H9 (cell line): Measurements from ENCODE around the gene SFMBT1. TPM values are rescaled to one million over a fixed set of nuclear protein-coding genes. Genes with fewer than 3 reads are reported as not detected.

Experiments
- DNase-seq: peaks from one replicate; pipeline ENCODE4 v3.0.0-alpha.2; 2017
- H2AFZ ChIP-seq: one replicate; pipeline ENCODE4 v1.6.1; 2013; ENCODE audit warnings: mild to moderate bottlenecking, low read length, control low read depth, moderate library complexity
- H2AK5ac ChIP-seq: 2 replicates; pipeline ENCODE4 v1.6.1; 2013; ENCODE audit warnings: low read length, control low read depth, mixed read lengths; ENCODE audit not compliant: insufficient read length
- H2BK120ac ChIP-seq: one replicate; pipeline ENCODE4 v1.6.1; 2013; ENCODE audit warnings: low read depth, mild to moderate bottlenecking, low read length, control low read depth, inconsistent platforms; ENCODE audit not compliant: poor library complexity, severe bottlenecking
- H2BK12ac ChIP-seq: 2 replicates; pipeline ENCODE4 v1.6.1; 2013; ENCODE audit warnings: low read length, control low read depth, mixed read lengths, low read depth; ENCODE audit not compliant: insufficient read length
- H2BK15ac ChIP-seq: 2 replicates; pipeline ENCODE4 v1.6.1; 2013; ENCODE audit warnings: low read depth, low read length, control low read depth
- H2BK20ac ChIP-seq: one replicate; pipeline ENCODE4 v1.6.1; 2013; ENCODE audit warnings: low read depth, mild to moderate bottlenecking, low read length, control low read depth, inconsistent platforms; ENCODE audit not compliant: poor library complexity, severe bottlenecking
- H2BK5ac ChIP-seq: 2 replicates; pipeline ENCODE4 v1.6.1; 2013; ENCODE audit warnings: low read length, control low read depth, mixed read lengths; ENCODE audit not compliant: insufficient read length
- H3K14ac ChIP-seq: 2 replicates; pipeline ENCODE4 v1.6.1; 2013; ENCODE audit warnings: low read length, control low read depth; ENCODE audit not compliant: insufficient read depth
- H3K18ac ChIP-seq: 2 replicates; pipeline ENCODE4 v1.6.1; 2013; ENCODE audit warnings: low read depth, mild to moderate bottlenecking, mixed read lengths, low read length, control low read depth; ENCODE audit not compliant: insufficient read length
- H3K23ac ChIP-seq: 2 replicates; pipeline ENCODE4 v1.6.1; 2013; ENCODE audit warnings: low read length, control low read depth, mixed read lengths, low read depth; ENCODE audit not compliant: insufficient read length
- H3K23me2 ChIP-seq: 2 replicates; pipeline ENCODE4 v1.6.1; 2013; ENCODE audit warnings: low read depth, mild to moderate bottlenecking, mixed read lengths, low read length, control low read depth; ENCODE audit not compliant: insufficient read length, poor library complexity, severe bottlenecking
- H3K27ac ChIP-seq: 2 replicates; pipeline ENCODE4 v1.5.1; 2013; ENCODE audit warnings: low read length, control low read depth, mixed read lengths, low read depth; ENCODE audit not compliant: insufficient read length
- H3K27me3 ChIP-seq: 2 replicates; pipeline ENCODE4 v1.6.1; 2013; ENCODE audit warnings: low read length, control low read depth, inconsistent platforms; ENCODE audit not compliant: insufficient read depth
- H3K4ac ChIP-seq: 2 replicates; pipeline ENCODE4 v1.6.1; 2013; ENCODE audit warnings: low read depth, mild to moderate bottlenecking, control low read depth, inconsistent platforms, low read length, moderate library complexity
- H3K4me1 ChIP-seq: 2 replicates; pipeline ENCODE4 v1.6.1; 2013; ENCODE audit warnings: low read length, control low read depth, inconsistent platforms; ENCODE audit not compliant: insufficient read depth
- H3K4me2 ChIP-seq: 2 replicates; pipeline ENCODE4 v1.6.1; 2013; ENCODE audit warnings: low read length, control low read depth, mixed read lengths; ENCODE audit not compliant: insufficient read length, insufficient read depth
- H3K56ac ChIP-seq: 2 replicates; pipeline ENCODE4 v1.6.1; 2013; ENCODE audit warnings: low read depth, mild to moderate bottlenecking, mixed read lengths, low read length, control low read depth; ENCODE audit not compliant: insufficient read length
- H3K79me1 ChIP-seq: 2 replicates; pipeline ENCODE4 v1.6.1; 2013; ENCODE audit warnings: low read depth, mild to moderate bottlenecking, moderate library complexity, low read length, control low read depth, inconsistent platforms; ENCODE audit not compliant: insufficient read depth, poor library complexity, severe bottlenecking
- H3K79me2 ChIP-seq: 2 replicates; pipeline ENCODE4 v1.6.1; 2013; ENCODE audit warnings: low read length, control low read depth, inconsistent platforms; ENCODE audit not compliant: insufficient read depth
- H3K9ac ChIP-seq: 2 replicates; pipeline ENCODE4 v1.6.1; 2013; ENCODE audit warnings: low read length, control low read depth, mixed read lengths; ENCODE audit not compliant: insufficient read length; ENCODE audit errors: extremely low read depth
- H3K9me3 ChIP-seq: one replicate; pipeline ENCODE4 v1.6.1; 2013; ENCODE audit warnings: low read depth, low read length, inconsistent platforms; ENCODE audit not compliant: control insufficient read depth
- H3T11ph ChIP-seq: one replicate; pipeline ENCODE4 v1.6.1; 2013; ENCODE audit warnings: mild to moderate bottlenecking, low read length, control low read depth, inconsistent platforms
- H4K20me1 ChIP-seq: one replicate; pipeline ENCODE4 v1.6.1; 2013; ENCODE audit not compliant: control insufficient read depth, insufficient read length, insufficient read depth
- H4K5ac ChIP-seq: 2 replicates; pipeline ENCODE4 v1.6.1; 2013; ENCODE audit warnings: low read depth, mild to moderate bottlenecking, mixed read lengths, low read length, control low read depth; ENCODE audit not compliant: insufficient read length
- H4K8ac ChIP-seq: replicated peaks from 2 replicates; pipeline ENCODE4 v1.6.1; 2013; ENCODE audit warnings: low read length, control low read depth, mixed read lengths, low read depth; ENCODE audit not compliant: insufficient read length
- H4K91ac ChIP-seq: 2 replicates; pipeline ENCODE4 v1.6.1; 2013; ENCODE audit warnings: low read depth, mild to moderate bottlenecking, moderate library complexity, mixed read lengths, low read length, control low read depth; ENCODE audit not compliant: insufficient read length
- H3K27ac Mint-ChIP-seq, 3 experiments: 2 replicates in 2 of 3; 3 replicates in 1 of 3; pipeline ENCODE4 v1.8.0; 2020 to 2021; ENCODE audit warnings: mixed read lengths in 3 of 3, mild to moderate bottlenecking in 1 of 3, moderate library complexity in 1 of 3
- H3K27me3 Mint-ChIP-seq: 2 replicates; pipeline ENCODE4 v1.8.0; 2021; ENCODE audit warnings: low read depth, mild to moderate bottlenecking, moderate library complexity, mixed read lengths
- H3K36me3 Mint-ChIP-seq, 3 experiments: 2 replicates in 2 of 3; 3 replicates in 1 of 3; pipeline ENCODE4 v1.8.0; 2020 to 2021; ENCODE audit warnings: low read depth in 3 of 3, mixed read lengths in 3 of 3; ENCODE audit not compliant: insufficient read depth in 1 of 3
- H3K4me1 Mint-ChIP-seq, 2 experiments: 2 replicates each; pipeline ENCODE4 v1.8.0; 2020; ENCODE audit warnings: mixed read lengths in 2 of 2
- H3K4me3 Mint-ChIP-seq, 2 experiments: 2 replicates in 1 of 2; 3 replicates in 1 of 2; pipeline ENCODE4 v1.8.0; 2020 to 2021; ENCODE audit warnings: mild to moderate bottlenecking in 2 of 2, mixed read lengths in 2 of 2, moderate library complexity in 1 of 2
- H3K9me3 Mint-ChIP-seq, 2 experiments: 2 replicates in 1 of 2; 3 replicates in 1 of 2; pipeline ENCODE4 v1.8.0; 2020; ENCODE audit warnings: mild to moderate bottlenecking in 2 of 2, mixed read lengths in 2 of 2, moderate library complexity in 1 of 2
- WGBS: extraction: QIAGEN DNeasy Blood & Tissue Kit; methylation state at CpG from one replicate; pipeline ENCODE4 v1.1.7; 2013; ENCODE audit warnings: missing lambda C conversion rate, low lambda C conversion rate, mixed read lengths; ENCODE audit not compliant: insufficient read length; ENCODE audit errors: extremely low coverage; 5-methylcytosine and 5-hydroxymethylcytosine counted together
- total RNA-seq: library from RNA; stranded (reverse); gene quantifications from 2 replicates; pipeline ENCODE4 v1.2.1, GENCODE V29; 2021
- TF ChIP-seq, protein P1 (sequence below): fragments of 200-600 bp; sonication (generic); conservative IDR thresholded peaks from 3 replicates; pipeline ENCODE4 v1.8.0; 2021; ENCODE audit warnings: antibody characterized with exemption, mild to moderate bottlenecking

Gene SFMBT1
- total RNA-seq, 1 experiment from 2014 or later: 15.3 TPM

DNA sequence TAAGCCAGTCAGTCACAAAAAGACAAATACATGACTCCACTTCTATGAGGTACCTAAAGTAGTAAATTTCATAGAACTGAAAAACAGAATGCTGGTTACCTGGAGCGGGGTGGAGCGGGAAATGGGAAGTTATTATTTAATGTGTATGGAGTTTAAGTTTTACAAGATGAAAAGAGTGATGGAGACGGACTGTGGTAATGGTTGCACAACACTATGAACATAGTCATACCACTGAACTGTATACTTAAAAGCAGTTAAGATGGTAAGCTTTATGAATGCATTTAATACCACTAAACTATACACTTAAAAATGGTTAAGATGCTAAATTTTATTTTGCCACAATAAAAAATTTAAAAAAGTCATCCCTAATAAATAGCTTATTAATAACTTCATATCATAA, 23.2 kb downstream of the SFMBT1 start:
- no peak overlapping the region for H2AFZ ChIP-seq
- WGBS: 100% methylated on average over 3 of the region's 3 CpGs

More for the DNA sequence above, 23.2 kb downstream of the SFMBT1 start:
- H3K27ac ChIP-seq: no peak overlapping the region
- no peaks in the 10 kb centered on the region for H3K9me3 ChIP-seq
- H3K27ac Mint-ChIP-seq: no peak overlapping the region
- no peaks in the 10 kb centered on the region for H3K27me3 ChIP-seq
- no peak overlapping the region; a peak in 1 of 5 replicates for H3K4me3 Mint-ChIP-seq
- no peak overlapping the region for H4K8ac ChIP-seq
- no peak overlapping the region for H3K9ac ChIP-seq
- H3K4me1 Mint-ChIP-seq: peaks cover 24 to 40% of the 10 kb centered on the region in 2 experiments
- no peaks in the 10 kb centered on the region; a peak in 1 of 5 replicates for H3K9me3 Mint-ChIP-seq
- no peak overlapping the region for H2BK120ac ChIP-seq
- no peak overlapping the region for H3K23ac ChIP-seq
- no peak overlapping the region for H3K18ac ChIP-seq
- H2AK5ac ChIP-seq: no peak overlapping the region
- H3K23me2 ChIP-seq: no peaks in the 10 kb centered on the region
- peaks cover 6% of the 10 kb centered on the region for H3K4me1 ChIP-seq
- no peak overlapping the region for H3K14ac ChIP-seq
- no peak for DNase-seq
- no peak overlapping the region for H2BK5ac ChIP-seq
- no peak overlapping the region for H3K56ac ChIP-seq
- peaks cover 0 to 2% (median 0%) of the 10 kb centered on the region in 3 experiments; a peak in 2 of 7 replicates for H3K36me3 Mint-ChIP-seq
- H3K79me1 ChIP-seq: no peaks in the 10 kb centered on the region
- TF ChIP-seq, protein P1, sequence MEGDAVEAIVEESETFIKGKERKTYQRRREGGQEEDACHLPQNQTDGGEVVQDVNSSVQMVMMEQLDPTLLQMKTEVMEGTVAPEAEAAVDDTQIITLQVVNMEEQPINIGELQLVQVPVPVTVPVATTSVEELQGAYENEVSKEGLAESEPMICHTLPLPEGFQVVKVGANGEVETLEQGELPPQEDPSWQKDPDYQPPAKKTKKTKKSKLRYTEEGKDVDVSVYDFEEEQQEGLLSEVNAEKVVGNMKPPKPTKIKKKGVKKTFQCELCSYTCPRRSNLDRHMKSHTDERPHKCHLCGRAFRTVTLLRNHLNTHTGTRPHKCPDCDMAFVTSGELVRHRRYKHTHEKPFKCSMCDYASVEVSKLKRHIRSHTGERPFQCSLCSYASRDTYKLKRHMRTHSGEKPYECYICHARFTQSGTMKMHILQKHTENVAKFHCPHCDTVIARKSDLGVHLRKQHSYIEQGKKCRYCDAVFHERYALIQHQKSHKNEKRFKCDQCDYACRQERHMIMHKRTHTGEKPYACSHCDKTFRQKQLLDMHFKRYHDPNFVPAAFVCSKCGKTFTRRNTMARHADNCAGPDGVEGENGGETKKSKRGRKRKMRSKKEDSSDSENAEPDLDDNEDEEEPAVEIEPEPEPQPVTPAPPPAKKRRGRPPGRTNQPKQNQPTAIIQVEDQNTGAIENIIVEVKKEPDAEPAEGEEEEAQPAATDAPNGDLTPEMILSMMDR: no peak
- H2BK20ac ChIP-seq: no peak overlapping the region
- H3K79me2 ChIP-seq: no peaks in the 10 kb centered on the region; the same call in 1 of the 2 replicates
- no peak overlapping the region for H3T11ph ChIP-seq
- no peak overlapping the region for H2BK12ac ChIP-seq
- no peak overlapping the region for H2BK15ac ChIP-seq
- H4K5ac ChIP-seq: no peak overlapping the region
- no peak overlapping the region for H4K91ac ChIP-seq
- H3K4me2 ChIP-seq: no peak overlapping the region
- H3K27me3 Mint-ChIP-seq: no peaks in the 10 kb centered on the region
- H3K4ac ChIP-seq: no peak overlapping the region
- no peaks in the 10 kb centered on the region for H4K20me1 ChIP-seq
